ENCODE results near the gene SUFU.

The SUFU gene

GRCh38 chr10:102620138-102620590, 116.4 kb downstream of the SUFU start:
- no peak for DNase-seq (ENCODE audit: low read depth)

- no peak for DNase-seq (ENCODE audit: low read depth)
Observed at GRCh38 chr10:102620591-102621442, 117.0 kb downstream of the SUFU start.

GRCh38 chr10:102621443-102622325, 117.9 kb downstream of the SUFU start:
- no peak for DNase-seq (ENCODE audit: low read depth)

GRCh38 chr10:102624094-102624493, 120.3 kb downstream of the SUFU start:
- no peak for DNase-seq (ENCODE audit: low read depth)

- no peak for DNase-seq (ENCODE audit: low read depth)
Observed at GRCh38 chr10:102624751-102625645, 121.2 kb downstream of the SUFU start.

GRCh38 chr10:102626026-102626685, 122.4 kb downstream of the SUFU start:
- DNase-seq (ENCODE audit: low read depth): no peak

- DNase-seq (ENCODE audit: low read depth): no peak
Observed at GRCh38 chr10:102627291-102627735, 123.5 kb downstream of the SUFU start.

GRCh38 chr10:102627736-102628293, 124.0 kb downstream of the SUFU start:
- no peak for DNase-seq (ENCODE audit: low read depth)

- no peak for DNase-seq (ENCODE audit: low read depth)
Observed at GRCh38 chr10:102628451-102628911, 124.7 kb downstream of the SUFU start.

- DNase-seq (ENCODE audit: low read depth): no peak
Observed at GRCh38 chr10:102629661-102630614, 126.2 kb downstream of the SUFU start.

- DNase-seq (ENCODE audit: low read depth): no peak
Observed at GRCh38 chr10:102630663-102631062, 126.9 kb downstream of the SUFU start.

- no peak for DNase-seq (ENCODE audit: low read depth)
Observed at GRCh38 chr10:102631525-102632393, 128.0 kb downstream of the SUFU start.

- no peak for DNase-seq (ENCODE audit: low read depth)
Observed at GRCh38 chr10:102632394-102633111, 128.8 kb downstream of the SUFU start.

GRCh38 chr10:102633287-102633686, 129.5 kb downstream of the SUFU start:
- DNase-seq (ENCODE audit: low read depth): no peak

- DNase-seq (ENCODE audit: low read depth): no peak
Observed at GRCh38 chr10:102633848-102634247, 130.1 kb downstream of the SUFU start.

- no peak for DNase-seq (ENCODE audit: low read depth)
Observed at GRCh38 chr10:102634686-102635085, 130.9 kb downstream of the SUFU start.

GRCh38 chr10:102635377-102635776, 131.6 kb downstream of the SUFU start:
- DNase-seq (ENCODE audit: low read depth): no peak

- DNase-seq (ENCODE audit: low read depth): no peak
Observed at GRCh38 chr10:102639537-102639936, 135.8 kb downstream of the SUFU start.

Measured in activated T-cell treated with anti-CD3 and anti-CD28 coated beads for 24 hours (primary cell).